HK-2 (cell line): ENCODE measurements around the gene NECTIN1.

Experiments used
- DNase-seq: peaks from one replicate; pipeline ENCODE4 v3.0.0-alpha.2; 2018; ENCODE audit not compliant: unreplicated experiment

Gene NECTIN1

DNA sequence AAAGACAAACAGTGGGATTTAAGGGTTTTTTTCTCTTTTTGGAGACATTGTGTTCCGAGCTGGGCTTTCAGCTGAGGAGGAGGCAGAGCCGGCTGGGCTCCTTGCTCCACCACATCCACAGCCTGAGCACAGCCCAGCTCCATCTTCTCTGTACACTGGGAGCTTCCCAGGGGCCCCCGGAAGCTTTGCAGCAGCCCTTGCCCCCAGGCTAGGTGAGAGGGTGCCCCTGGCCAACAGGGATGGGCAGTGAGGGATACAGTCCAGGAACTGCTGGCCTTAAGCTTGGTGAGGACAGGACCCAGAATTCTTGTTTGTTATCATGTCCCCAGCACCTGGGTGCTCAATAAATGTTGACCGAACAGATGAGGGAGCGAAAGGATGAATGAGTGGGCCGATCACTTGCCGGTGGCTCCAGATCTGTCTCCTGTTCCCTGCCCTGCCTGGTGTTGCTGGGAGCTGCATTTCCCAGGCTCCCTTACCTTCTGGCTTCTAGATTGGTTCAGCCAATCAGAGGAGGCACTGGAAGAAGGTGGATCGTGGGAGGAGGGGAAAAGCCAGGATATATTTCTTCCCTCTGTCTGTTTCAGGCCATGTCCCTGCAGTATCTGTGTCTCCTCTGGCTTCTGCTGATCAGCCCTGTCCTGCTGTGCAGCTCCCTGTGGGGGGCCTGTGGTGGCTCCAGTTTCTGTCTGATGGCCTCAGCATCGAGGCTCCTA is 26.5 kb upstream of the NECTIN1 start:
- no peak for DNase-seq

DNA sequence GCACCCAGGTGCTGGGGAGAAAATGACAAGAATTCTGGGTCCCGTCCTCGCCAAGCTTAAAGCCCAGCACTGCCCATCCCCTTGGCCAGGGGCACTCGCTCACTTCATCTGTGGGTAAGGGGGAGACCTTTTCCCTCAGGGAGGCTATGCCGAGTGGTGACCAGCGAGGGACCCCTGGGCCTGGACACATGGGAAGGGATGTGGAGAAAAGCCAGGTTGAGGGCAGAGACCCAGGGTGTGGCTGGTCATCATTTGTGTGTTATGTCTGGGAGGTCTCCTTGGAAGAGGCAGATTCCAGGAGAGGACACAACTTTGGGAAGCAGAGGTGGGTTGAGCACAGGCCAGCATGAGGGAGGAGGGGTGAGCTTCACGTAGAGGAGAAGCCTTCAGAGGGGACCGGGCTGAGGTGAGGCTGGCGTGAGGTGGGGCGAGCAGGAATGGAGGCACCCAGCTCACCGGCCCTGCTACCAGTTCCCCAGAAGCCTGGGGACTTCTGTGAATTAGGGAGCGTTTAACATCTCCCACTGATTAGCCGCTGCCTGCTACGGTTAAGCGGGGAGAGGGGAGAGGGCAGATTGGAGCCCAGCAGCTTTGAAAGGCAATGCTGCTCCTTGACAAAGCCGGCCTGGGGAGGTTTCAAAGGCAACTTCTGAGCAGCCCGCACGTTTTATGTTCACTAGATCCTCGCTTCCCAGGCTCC is 25.8 kb upstream of the NECTIN1 start:
- no peak for DNase-seq

DNA sequence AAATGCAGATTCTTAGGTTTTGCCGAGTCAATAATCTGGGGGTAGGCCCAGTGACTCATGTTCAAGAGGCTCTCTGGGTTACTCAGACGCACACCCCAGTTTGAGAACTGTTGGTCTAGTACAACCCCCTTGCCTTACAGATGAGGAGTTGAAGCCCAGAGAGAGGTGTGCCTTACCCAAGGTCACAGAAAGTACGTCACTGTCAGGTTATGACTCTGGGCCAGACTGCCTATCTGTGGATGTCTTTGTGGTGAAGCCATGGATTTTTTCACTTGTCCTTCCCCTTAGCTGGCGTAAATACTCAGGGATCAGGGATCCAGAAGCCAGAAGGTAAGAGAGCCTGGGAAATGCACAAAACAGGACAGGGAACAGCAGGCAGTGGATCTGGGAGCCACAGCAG is 25.2 kb upstream of the NECTIN1 start:
- no peak for DNase-seq

- no peak for DNase-seq
These were observed 23.9 kb upstream of the NECTIN1 start for GRCh38 chr11:119752946-119753345.

GRCh38 chr11:119752345-119752871 is 23.4 kb upstream of the NECTIN1 start:
- DNase-seq, result no peak

DNA sequence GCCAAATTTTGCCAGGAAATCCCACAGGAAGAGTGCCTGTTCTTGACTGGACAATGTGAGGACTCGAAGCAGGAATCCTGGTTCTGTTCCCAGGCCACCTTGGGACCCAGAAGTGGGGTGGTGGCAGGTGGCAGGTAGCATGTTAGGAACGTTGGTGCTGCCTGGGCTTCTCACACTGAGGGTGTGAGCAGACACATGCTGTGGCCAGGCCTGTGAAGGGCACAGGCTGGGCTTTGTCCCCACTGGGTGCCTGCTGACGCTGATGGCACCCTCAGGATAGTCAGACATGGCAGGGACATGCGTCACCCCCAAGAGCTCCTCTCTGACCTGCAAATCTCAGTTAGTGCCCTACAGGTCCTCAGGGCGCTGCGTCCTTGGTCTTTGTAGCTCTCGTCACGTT is 21.1 kb upstream of the NECTIN1 start:
- DNase-seq, result no peak

DNA sequence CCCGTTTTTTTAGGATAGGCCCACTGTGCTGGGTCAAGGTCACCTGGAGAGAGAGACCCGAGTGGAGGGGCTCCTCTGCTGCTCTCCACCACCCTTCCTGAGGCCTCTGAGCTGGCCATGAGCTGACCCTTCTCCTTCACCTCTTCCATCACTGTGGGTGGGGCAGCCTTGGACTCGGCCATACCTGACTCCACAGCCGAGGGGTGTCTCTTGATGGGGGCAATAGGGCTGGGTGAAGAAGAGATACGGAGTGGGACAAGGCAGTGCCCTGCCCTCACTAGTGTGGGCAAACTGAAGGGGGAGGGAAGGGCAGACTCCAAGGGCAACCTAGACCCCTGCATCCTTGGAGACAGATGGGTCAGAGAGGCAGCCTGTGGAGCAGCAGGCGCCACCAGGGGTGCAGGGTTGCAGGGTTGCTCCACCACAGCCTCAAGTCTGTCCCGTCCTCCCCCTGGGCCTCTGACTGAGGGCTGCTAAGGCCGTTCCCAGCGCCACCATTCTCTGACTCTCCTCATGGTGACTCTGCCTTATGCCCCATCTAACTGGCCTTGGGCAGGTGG is 20.1 kb upstream of the NECTIN1 start:
- no peak for DNase-seq

- no peak for DNase-seq
These were observed 19.1 kb upstream of the NECTIN1 start for GRCh38 chr11:119747868-119748660.

- no peak for DNase-seq
These were observed 17.0 kb upstream of the NECTIN1 start for GRCh38 chr11:119745776-119746535.

DNA sequence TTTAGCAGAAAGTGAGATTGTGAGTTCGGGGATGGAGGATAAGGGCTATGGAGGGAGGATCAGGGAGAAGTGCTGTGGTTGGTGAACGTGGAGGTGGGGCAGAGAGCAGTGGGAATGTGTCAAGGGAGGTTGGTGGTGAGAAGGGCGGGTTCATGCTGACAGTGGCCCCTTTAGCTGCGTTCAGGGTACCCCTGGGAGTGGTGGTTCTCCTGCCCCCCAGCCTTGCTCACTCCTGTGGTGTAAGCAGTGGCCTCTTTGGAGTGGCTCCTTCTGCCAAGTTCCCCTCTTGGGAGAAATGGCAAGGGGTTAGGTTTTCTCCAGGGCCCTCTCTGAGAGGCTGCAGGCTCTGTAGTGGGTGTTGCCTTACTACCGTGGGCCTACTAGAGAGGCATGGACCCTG is 16.1 kb upstream of the NECTIN1 start:
- DNase-seq, result no peak

DNA sequence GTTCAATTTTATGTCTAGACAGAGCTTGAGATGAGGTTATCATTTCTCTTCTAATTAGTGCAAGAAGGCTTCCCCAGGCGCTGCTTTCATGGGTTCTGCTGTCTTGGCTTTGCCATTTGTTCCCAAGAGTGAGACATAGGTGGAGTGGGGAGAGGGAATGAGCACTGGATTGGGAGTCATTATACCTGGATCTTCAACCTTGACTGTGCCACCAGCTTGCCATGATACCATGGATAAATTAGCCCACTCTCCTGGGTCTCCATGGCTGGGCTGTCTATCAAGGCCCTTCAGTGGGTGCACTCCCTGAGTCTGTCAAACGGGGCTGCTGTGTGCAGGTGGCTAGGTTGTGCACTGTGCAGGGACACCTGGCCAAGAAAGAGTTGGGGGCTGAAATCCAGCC is 15.6 kb upstream of the NECTIN1 start:
- DNase-seq, result no peak

GRCh38 chr11:119743006-119743405 is 14.0 kb upstream of the NECTIN1 start:
- no peak for DNase-seq

- no peak for DNase-seq
These were observed 13.4 kb upstream of the NECTIN1 start for GRCh38 chr11:119742263-119742861.

GRCh38 chr11:119741369-119742262 is 12.6 kb upstream of the NECTIN1 start:
- DNase-seq, result peak; percentile 19

GRCh38 chr11:119739975-119740374 is 11.0 kb upstream of the NECTIN1 start:
- DNase-seq, result no peak

DNA sequence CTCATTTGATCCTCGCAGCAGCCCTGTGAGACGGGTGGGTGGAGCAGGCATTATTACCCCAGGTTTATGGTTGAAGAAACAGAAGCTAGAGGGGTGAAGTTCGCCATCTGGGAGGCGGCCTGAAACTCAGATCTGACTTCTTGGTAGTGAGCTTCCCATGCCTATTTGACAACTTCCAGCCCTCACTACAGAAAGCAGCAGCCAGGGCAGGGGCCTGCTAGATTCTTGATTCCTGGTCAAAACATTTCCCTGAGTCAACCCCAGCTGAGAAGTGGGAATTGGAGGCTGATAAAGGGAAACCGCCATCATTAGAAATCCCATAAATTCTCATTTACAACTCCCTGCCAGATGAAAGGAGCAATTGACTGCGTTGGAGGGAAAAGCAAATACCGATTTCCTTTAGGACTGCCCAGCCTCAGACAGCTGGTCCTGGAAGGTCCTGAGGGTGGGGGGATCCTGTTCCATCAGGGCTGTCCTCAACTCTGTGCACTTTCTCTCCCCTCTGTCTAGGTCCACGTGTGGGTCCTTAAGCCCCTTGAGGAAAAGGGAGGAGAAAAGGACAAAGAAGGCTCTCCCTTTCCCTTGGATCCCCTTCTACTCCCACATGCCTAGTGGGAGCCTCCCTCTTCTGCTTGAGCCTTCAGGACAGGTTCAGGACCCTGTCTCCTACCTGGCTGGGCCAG is 10.2 kb upstream of the NECTIN1 start:
- DNase-seq, result no peak

DNA sequence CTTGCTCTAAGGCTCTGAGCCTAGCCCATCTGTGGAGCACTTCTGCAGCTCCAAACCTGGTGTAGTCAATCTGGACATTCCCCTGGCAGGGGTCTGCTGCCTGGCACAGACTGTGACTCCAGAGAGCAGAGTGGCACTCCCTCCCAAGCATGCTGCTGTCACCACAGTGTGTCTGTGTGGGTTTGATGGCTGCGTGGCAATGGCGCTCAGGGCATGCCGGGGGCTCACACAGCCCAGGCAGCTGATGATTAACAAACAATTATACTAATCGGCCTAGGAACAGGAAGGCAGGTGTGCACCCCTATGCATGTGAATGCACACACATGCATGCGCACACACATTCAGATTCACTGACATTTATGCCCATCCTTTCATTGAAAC is 9.0 kb upstream of the NECTIN1 start:
- no peak for DNase-seq

DNA sequence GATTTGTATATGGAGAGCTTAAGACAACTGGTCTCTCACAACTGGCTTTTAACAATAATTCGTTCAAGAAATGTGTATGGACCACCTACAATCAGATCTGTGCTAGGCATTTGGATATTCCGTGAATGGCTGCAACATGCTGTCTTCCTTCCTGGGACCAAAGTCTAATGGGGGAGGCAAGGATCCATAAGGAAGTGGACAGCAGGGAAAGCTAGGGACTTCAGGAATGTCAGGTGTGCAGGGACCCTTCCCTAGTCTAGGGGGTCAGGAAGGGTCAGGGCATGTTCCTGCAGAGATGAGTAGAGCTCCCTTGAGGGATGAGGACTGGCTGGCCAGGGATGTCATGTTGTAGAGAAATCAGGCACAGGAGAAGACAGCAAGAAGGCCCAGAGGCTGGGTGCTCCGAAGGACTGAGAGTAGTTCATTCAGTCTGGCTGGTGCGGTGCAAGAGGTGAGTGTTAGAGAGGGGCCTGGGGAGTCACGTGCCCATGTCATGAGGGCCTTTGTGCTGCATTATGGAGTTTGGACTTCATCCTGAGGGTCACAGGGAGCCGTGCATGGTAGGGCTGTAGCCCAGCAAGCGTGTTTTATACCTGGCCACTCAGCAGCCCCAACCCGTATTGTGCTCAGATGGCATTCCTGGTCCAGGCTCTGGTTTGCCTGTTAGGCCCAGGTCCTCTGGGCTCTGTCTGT is 8.5 kb upstream of the NECTIN1 start:
- DNase-seq, result no peak

GRCh38 chr11:119734788-119735187 is 5.8 kb upstream of the NECTIN1 start:
- no peak for DNase-seq
